HL-60 (cell line): Measurements from ENCODE around the gene SUPT3H.

Experiments used
- GABPA ChIP-seq: IDR thresholded peaks from 2 replicates; pipeline ENCODE4 v1.6.1; 2012; ENCODE audit warnings: low read depth
- TF ChIP-seq, protein P1 (sequence below): IDR thresholded peaks from 2 replicates; pipeline ENCODE4 v1.6.1; 2012; ENCODE audit warnings: low read depth; ENCODE audit not compliant: insufficient replicate concordance
- TF ChIP-seq, protein P2 (sequence below): IDR thresholded peaks from one replicate; pipeline ENCODE4 v1.5.1; 2011; ENCODE audit warnings: low read length, control low read depth, inconsistent platforms; ENCODE audit not compliant: insufficient read depth

DNA sequence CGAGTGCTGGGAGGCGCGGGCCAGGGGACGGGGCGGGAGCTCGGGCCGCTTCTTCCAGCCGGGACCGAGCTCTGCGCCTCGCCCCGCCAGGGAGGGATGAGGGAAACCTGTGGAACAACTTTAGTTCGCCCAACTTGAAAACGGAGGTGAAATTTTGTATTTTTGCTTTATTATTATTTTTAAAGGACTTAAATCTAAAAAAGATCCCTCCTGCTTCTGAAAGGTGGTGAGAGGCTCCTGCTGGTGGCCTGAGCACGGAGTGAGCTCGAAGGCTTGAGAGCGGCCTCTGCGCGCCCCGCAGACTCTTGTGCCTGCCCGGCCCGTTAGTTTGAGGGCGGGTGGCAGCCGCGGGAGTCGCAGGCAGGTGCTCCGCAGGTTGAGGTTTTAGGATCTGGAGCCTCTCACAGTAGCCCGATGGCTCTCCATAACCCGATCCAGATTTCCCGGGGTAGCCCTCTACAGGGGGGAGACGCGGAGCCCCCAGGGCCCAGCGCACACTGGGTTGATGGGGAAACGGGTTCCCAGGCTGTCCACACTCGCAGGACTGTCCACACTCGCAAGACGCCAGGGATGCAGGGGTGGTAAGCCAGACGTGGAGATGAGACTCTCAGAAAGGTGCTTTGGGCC, 46.2 kb upstream of the SUPT3H start:
- TF ChIP-seq, protein P1, sequence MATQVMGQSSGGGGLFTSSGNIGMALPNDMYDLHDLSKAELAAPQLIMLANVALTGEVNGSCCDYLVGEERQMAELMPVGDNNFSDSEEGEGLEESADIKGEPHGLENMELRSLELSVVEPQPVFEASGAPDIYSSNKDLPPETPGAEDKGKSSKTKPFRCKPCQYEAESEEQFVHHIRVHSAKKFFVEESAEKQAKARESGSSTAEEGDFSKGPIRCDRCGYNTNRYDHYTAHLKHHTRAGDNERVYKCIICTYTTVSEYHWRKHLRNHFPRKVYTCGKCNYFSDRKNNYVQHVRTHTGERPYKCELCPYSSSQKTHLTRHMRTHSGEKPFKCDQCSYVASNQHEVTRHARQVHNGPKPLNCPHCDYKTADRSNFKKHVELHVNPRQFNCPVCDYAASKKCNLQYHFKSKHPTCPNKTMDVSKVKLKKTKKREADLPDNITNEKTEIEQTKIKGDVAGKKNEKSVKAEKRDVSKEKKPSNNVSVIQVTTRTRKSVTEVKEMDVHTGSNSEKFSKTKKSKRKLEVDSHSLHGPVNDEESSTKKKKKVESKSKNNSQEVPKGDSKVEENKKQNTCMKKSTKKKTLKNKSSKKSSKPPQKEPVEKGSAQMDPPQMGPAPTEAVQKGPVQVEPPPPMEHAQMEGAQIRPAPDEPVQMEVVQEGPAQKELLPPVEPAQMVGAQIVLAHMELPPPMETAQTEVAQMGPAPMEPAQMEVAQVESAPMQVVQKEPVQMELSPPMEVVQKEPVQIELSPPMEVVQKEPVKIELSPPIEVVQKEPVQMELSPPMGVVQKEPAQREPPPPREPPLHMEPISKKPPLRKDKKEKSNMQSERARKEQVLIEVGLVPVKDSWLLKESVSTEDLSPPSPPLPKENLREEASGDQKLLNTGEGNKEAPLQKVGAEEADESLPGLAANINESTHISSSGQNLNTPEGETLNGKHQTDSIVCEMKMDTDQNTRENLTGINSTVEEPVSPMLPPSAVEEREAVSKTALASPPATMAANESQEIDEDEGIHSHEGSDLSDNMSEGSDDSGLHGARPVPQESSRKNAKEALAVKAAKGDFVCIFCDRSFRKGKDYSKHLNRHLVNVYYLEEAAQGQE, result no peak
- TF ChIP-seq, protein P2, sequence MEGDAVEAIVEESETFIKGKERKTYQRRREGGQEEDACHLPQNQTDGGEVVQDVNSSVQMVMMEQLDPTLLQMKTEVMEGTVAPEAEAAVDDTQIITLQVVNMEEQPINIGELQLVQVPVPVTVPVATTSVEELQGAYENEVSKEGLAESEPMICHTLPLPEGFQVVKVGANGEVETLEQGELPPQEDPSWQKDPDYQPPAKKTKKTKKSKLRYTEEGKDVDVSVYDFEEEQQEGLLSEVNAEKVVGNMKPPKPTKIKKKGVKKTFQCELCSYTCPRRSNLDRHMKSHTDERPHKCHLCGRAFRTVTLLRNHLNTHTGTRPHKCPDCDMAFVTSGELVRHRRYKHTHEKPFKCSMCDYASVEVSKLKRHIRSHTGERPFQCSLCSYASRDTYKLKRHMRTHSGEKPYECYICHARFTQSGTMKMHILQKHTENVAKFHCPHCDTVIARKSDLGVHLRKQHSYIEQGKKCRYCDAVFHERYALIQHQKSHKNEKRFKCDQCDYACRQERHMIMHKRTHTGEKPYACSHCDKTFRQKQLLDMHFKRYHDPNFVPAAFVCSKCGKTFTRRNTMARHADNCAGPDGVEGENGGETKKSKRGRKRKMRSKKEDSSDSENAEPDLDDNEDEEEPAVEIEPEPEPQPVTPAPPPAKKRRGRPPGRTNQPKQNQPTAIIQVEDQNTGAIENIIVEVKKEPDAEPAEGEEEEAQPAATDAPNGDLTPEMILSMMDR, result no peak
- no peak for TF ChIP-seq GABPA
